ENCODE data around the gene GOLPH3L.
A peak's percentile ranks its signal among the peaks of the same experiment; 100 is the strongest.
"Not testable (repeated sequence)": the region's sequence is repeated elsewhere in the genome, so short reads cannot be mapped to it uniquely, and the experiment has no call there.

GOLPH3L gene

GRCh38 chr1:150613061-150613920 is 83.7 kb downstream of the GOLPH3L start:
- DNase-seq, result peak; percentile 35

- no peak for DNase-seq
Observed at GRCh38 chr1:150612014-150612345, 85.0 kb downstream of the GOLPH3L start.

- DNase-seq, result no peak
Observed at GRCh38 chr1:150610576-150610975, 86.4 kb downstream of the GOLPH3L start.

GRCh38 chr1:150609732-150610131 is 87.2 kb downstream of the GOLPH3L start:
- no peak for DNase-seq

- no peak for DNase-seq
Observed at GRCh38 chr1:150606463-150607142, 90.4 kb downstream of the GOLPH3L start.

GRCh38 chr1:150605451-150605731 is 91.6 kb downstream of the GOLPH3L start:
- DNase-seq, result not testable (repeated sequence)

GRCh38 chr1:150604226-150604588 is 92.7 kb downstream of the GOLPH3L start:
- no peak for DNase-seq

GRCh38 chr1:150603711-150604110 is 93.2 kb downstream of the GOLPH3L start:
- DNase-seq, result no peak

GRCh38 chr1:150602372-150602771 is 94.6 kb downstream of the GOLPH3L start:
- not testable (repeated sequence) for DNase-seq

- no peak for DNase-seq
Observed at GRCh38 chr1:150601540-150601939, 95.4 kb downstream of the GOLPH3L start.

GRCh38 chr1:150598346-150598745 is 98.6 kb downstream of the GOLPH3L start:
- not testable (repeated sequence) for DNase-seq

GRCh38 chr1:150596976-150597375 is 100.0 kb downstream of the GOLPH3L start:
- DNase-seq, result no peak
